ENCODE measurements around the gene NEMP2.

NEMP2 gene

DNA sequence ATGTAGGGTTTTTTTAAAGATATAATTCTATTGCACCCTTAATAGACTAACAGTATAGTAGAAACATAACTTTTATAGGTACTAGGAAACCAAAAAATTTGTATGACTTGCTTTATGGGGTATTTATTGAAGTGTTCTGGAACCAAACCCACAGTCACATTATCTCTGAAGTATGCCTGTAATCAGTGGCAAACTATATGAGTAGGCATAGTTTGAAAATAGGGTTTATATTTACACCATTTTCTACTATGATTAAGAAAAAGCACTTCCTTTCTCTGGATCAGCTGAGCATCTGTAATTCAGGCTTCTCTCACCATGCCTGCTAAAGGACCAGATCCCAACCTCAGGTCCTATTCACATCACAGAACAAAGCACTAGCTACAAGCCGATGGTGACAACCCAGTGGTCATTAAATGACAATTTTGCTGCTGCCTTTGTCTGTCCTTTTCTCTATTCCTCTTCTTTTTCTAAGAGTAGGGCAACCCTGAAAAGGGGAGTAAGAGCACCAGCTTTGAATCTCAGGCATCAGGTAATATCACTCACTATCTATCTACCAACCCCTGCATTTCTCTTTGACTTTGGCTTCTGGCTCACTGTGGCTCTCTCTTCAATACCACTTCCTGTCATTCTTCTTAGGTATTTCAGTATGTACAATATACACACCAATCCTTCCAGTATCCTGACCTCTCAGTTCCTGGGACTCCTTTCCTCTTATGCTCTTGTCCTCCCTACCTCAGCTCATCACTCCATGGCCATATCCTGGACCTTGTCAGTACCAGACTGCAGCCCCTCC lies 14.4 kb downstream of the NEMP2 start:
- peaks cover 13% of the 10 kb centered on the region for H3K4me1 ChIP-seq (ENCODE audit: insufficient read depth, low read length, severe bottlenecking)
- H3K79me2 ChIP-seq (ENCODE audit: insufficient read depth, low read length), result no peaks in the 10 kb centered on the region
- H3F3A ChIP-seq (ENCODE audit: insufficient read depth, low read length), result no peaks in the 10 kb centered on the region
- H3K9me2 ChIP-seq (ENCODE audit: low read depth, low read length), result no peaks in the 10 kb centered on the region
- no peak overlapping the region for H3K4me2 ChIP-seq (ENCODE audit: low read length)
- TF ChIP-seq EZH2 (IDR thresholded peaks at IDR 0.05; ENCODE audit: borderline replicate concordance, low read length), result no peak
- TF ChIP-seq, protein P1, sequence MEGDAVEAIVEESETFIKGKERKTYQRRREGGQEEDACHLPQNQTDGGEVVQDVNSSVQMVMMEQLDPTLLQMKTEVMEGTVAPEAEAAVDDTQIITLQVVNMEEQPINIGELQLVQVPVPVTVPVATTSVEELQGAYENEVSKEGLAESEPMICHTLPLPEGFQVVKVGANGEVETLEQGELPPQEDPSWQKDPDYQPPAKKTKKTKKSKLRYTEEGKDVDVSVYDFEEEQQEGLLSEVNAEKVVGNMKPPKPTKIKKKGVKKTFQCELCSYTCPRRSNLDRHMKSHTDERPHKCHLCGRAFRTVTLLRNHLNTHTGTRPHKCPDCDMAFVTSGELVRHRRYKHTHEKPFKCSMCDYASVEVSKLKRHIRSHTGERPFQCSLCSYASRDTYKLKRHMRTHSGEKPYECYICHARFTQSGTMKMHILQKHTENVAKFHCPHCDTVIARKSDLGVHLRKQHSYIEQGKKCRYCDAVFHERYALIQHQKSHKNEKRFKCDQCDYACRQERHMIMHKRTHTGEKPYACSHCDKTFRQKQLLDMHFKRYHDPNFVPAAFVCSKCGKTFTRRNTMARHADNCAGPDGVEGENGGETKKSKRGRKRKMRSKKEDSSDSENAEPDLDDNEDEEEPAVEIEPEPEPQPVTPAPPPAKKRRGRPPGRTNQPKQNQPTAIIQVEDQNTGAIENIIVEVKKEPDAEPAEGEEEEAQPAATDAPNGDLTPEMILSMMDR (IDR thresholded peaks at IDR 0.05; ENCODE audit: low read length), result no peak
- H2AFZ ChIP-seq (ENCODE audit: low read length), result no peak overlapping the region
- H3K27me3 ChIP-seq (ENCODE audit: insufficient read depth, low read length), result no peaks in the 10 kb centered on the region
- H3K4me3 ChIP-seq (ENCODE audit: low read depth, low read length, poor library complexity, severe bottlenecking), result no peak overlapping the region
- H3K36me3 ChIP-seq (ENCODE audit: insufficient read depth, low read length), result peaks cover 16% of the 10 kb centered on the region
- no peak overlapping the region for H3K9ac ChIP-seq (ENCODE audit: low read length)
- no peaks in the 10 kb centered on the region for H3K9me3 ChIP-seq (ENCODE audit: low read length)
- H4K20me1 ChIP-seq (ENCODE audit: insufficient read depth, low read length), result no peaks in the 10 kb centered on the region
- H3K27ac ChIP-seq (ENCODE audit: low read depth, low read length, poor library complexity, severe bottlenecking), result no peak overlapping the region

GRCh38 chr2:190517468-190517867 lies 17.1 kb downstream of the NEMP2 start:
- Histone ChIP-seq H3K79me2 (ENCODE audit: insufficient read depth, low read length) (no peaks in the 10 kb centered on the region), H3K9me2 (ENCODE audit: low read depth, low read length) (no peaks in the 10 kb centered on the region), H3K4me2 (ENCODE audit: low read length) (no peak overlapping the region), H4K20me1 (ENCODE audit: insufficient read depth, low read length) (no peaks in the 10 kb centered on the region), H3K4me1 (ENCODE audit: insufficient read depth, low read length, severe bottlenecking) (peaks cover 15% of the 10 kb centered on the region), H3K9me3 (ENCODE audit: low read length) (no peaks in the 10 kb centered on the region), H3F3A (ENCODE audit: insufficient read depth, low read length) (no peaks in the 10 kb centered on the region), H3K27me3 (ENCODE audit: insufficient read depth, low read length) (no peaks in the 10 kb centered on the region), H3K36me3 (ENCODE audit: insufficient read depth, low read length) (peaks cover 18% of the 10 kb centered on the region; the same call in 1 of the 2 replicates), H2AFZ (ENCODE audit: low read length) (no peak overlapping the region), H3K9ac (ENCODE audit: low read length) (no peak overlapping the region), H3K4me3 (ENCODE audit: low read depth, low read length, poor library complexity, severe bottlenecking) (no peak overlapping the region), H3K27ac (ENCODE audit: low read depth, low read length, poor library complexity, severe bottlenecking) (no peak overlapping the region)
- TF ChIP-seq, protein P1 (IDR thresholded peaks at IDR 0.05; ENCODE audit: low read length), result no peak
- TF ChIP-seq EZH2 (IDR thresholded peaks at IDR 0.05; ENCODE audit: borderline replicate concordance, low read length), result no peak

- no peaks in the 10 kb centered on the region for H3K9me2 ChIP-seq (ENCODE audit: low read depth, low read length)
- no peaks in the 10 kb centered on the region for H3F3A ChIP-seq (ENCODE audit: insufficient read depth, low read length)
- no peak for TF ChIP-seq EZH2 (IDR thresholded peaks at IDR 0.05; ENCODE audit: borderline replicate concordance, low read length)
- TF ChIP-seq, protein P1 (IDR thresholded peaks at IDR 0.05; ENCODE audit: low read length), result no peak
- peaks cover 15% of the 10 kb centered on the region for H3K4me1 ChIP-seq (ENCODE audit: insufficient read depth, low read length, severe bottlenecking)
- H4K20me1 ChIP-seq (ENCODE audit: insufficient read depth, low read length), result no peaks in the 10 kb centered on the region
- no peak overlapping the region for H3K27ac ChIP-seq (ENCODE audit: low read depth, low read length, poor library complexity, severe bottlenecking)
- H3K9ac ChIP-seq (ENCODE audit: low read length), result no peak overlapping the region
- no peaks in the 10 kb centered on the region for H3K27me3 ChIP-seq (ENCODE audit: insufficient read depth, low read length)
- no peaks in the 10 kb centered on the region for H3K79me2 ChIP-seq (ENCODE audit: insufficient read depth, low read length)
- H2AFZ ChIP-seq (ENCODE audit: low read length), result no peak overlapping the region
- H3K4me3 ChIP-seq (ENCODE audit: low read depth, low read length, poor library complexity, severe bottlenecking), result no peak overlapping the region
- H3K4me2 ChIP-seq (ENCODE audit: low read length), result no peak overlapping the region; the same call in 1 of the 2 replicates
- no peaks in the 10 kb centered on the region for H3K9me3 ChIP-seq (ENCODE audit: low read length)
- peaks cover 18% of the 10 kb centered on the region; the same call in 1 of the 2 replicates for H3K36me3 ChIP-seq (ENCODE audit: insufficient read depth, low read length)
These were observed 18.8 kb downstream of the NEMP2 start for GRCh38 chr2:190515687-190516086.

Measured in OCI-LY1 (cell line).